ENCODE data around the gene DNAH17. TPM values are rescaled to one million over a fixed set of nuclear protein-coding genes. Genes with fewer than 3 reads are reported as not detected.
A peak's percentile ranks its signal among the peaks of the same experiment; 100 is the strongest.

Gene DNAH17
- total RNA-seq, 2 donors from 2014 or later = 0.10 TPM; not detected in 1

DNA sequence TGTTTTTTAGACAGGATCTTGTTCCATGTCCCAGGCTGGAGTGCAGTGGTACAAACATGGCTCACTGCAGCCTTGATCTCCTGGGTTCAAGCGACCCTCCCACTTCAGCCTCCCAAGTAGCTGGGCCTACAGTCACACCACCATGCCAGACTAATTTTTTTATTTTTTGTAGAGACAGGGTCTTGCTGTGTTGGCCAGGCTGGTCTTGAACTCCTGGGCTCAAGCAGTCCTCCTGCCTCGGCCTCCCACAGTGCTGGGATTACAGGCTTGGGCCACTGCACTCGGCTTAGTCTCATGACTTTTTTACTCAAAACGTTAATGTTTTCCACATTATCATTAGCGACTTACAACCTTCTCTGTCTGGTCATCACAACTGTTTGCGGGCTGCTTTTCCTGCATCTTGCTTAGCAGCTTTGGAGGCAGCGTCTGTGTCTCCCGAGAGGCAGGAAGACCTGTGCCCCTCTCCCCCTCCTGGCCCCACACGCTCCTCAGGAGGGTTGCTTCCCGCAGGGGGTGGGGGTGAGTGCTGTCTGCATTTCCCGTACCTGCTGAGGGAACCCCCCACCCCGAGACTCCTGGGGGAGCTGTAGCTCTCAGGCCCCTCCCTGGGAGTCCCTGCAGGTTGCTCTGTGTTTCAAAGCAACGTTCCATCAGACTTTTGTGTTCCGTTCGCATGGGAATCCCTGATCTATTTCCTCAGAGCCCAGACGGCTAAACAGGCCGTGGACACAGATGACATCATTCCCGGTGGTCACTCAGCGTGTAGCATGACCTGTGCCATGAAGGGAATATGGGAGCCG is 146.1 kb downstream of the DNAH17 start:
- intact Hi-C loops (cut with DNase I) = no loop called here
- no peak for DNase-seq (ENCODE audit: low spot score)

DNA sequence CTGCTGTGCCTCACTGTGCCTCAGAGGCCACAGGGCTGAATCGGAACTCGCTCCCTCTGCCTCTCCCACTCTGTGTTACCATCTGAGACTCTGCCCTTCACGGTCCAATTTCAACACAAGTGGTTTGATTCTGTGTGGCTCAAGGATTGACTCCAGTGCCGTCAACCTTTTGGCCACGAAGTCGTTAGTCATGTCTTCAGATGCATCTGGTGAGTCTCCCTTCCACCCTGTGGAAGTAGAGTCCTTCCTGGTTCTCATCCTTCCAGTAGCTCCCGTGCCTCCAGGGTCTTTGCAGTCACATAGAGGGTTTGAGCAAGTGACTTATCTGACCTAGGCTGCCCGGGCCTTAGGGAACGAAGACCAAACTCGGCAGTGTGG is 147.6 kb downstream of the DNAH17 start:
- intact Hi-C loops (cut with DNase I) = loop anchor here in 1 of 2 donors (10.0 kb wide), 1 partner anchor 305 kb away; the partner anchor contains the start of gene TMC6
- DNase-seq (ENCODE audit: low spot score) = no peak

DNA sequence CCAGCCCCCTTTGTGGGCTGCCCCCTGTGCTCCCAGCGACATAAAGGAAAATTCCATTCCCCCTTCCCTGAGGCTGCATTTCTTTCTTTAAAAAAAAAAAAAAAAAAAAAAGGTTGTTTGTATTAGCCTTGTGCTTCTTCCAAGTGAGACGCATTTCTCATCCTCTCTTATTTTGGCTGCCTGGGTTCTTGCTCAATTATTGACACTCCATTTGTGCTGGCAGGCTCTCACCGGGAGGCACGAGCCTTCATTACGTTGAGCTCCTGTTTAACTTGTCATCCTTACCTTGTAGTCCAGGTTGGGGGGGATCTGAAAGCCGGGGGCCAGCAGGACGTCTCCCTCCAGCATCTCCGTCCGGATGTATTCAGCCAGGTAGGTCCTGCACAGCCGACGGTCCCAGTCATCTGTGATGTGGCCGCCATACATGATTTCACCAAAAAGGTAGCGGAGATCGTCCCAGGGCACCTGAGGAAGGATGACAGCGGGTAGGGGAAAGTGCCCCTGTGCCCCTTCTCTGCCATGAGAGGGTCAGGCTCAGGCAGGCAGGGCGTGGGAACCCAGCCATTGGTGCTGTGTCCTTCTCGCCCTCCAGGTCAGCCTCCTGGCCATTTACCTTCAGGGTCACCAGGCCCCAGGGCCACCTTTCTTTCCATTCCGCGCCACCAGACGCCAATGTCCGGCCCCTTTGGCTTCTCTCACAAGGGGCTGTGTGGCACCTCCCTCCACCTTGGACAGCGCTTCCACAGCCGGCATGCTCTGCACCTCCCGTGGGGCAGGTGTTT is 148.2 kb downstream of the DNAH17 start:
- DNase-seq (ENCODE audit: low spot score) = no peak
- intact Hi-C loops (cut with DNase I) = loop anchor here in 1 of 2 donors (10.0 kb wide), 1 partner anchor 304 kb away; the partner anchor contains the start of gene TMC6

DNA sequence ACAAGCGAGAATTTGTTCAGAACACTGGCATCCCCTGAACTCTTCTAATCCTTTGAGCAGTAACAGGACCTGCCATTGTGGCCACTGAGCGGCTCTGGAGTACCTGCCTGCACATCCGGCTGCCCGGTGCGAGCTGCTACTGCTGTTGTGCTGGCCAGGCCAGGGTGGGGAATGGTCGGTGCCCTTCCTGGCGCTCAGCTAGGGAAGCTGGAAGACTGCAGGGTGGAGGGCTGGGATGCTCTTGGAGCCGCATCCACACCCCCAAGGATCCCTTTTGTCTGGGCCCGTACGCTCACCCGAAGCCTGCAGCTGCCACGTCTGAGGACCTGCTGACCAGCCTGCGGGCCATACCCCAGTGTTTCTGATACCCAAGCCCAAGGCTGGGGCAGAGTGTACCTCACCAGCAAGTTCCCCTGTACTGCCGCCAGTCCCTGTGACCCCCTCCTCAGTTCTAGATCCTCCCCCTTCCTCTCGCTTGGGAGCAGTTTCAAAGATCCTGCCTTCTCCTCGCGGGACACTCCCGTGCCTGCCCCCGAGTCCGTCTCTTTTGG is 149.1 kb downstream of the DNAH17 start:
- intact Hi-C loops (cut with DNase I) = loop anchor here in 1 of 2 donors (10.0 kb wide), 1 partner anchor 303 kb away; the partner anchor contains the start of gene TMC6
- DNase-seq (ENCODE audit: low spot score) = no peak

DNA sequence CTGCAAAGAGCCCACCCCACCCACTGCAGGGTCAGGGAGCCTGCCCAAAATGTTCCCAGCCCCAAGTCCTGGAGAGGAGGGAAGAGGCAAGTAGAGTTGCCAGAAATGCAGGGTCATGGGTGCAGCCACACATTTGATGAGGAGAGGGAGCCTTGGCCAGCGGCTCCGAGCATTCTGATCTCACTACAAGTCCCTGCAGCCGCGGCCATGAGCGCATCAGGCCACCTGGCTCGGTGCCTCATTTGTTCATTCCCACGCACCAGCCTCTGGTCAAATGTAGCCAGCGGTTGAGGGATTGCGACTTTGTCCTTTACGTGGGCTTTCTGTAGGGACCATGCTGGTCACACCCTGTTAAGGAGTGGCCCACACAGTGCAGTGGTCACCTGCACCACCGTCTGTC is 150.1 kb downstream of the DNAH17 start:
- no peak for DNase-seq (ENCODE audit: low spot score)

DNA sequence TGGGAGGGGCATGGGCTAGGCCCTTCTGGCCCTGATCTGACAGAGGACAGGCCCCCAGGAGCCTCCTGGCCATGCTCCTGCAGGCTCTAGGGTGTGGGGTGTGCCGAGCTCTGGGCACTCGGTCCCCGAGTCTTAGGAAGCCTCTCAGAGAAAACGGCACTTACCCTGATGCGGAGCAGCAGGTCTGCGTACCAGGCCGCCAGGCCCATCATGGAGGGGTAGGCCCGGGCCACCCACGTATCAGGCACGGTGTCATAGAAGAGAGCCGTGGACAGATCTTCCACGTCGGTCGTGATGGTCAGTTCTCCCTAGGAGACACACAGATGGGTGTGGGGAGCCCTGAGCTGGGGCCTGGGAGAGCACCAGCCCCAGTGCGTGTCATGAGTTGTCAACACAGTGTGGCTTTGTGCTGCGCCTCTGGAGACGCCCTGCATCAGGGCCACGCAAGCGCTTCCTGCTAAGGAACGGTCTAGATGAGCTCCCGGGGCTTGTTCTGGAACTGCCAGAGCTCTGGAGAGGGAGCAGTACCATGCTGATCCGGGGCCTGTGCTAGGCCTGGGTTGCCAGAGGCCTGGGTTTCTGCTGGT is 150.8 kb downstream of the DNAH17 start:
- DNase-seq (ENCODE audit: low spot score) = no peak
- intact Hi-C loops (cut with DNase I) = loop anchor here in 1 of 2 donors (10.0 kb wide), 1 partner anchor 302 kb away; the partner anchor contains the start of gene TMC6

More for the DNA sequence above, 150.1 kb downstream of the DNAH17 start:
- intact Hi-C loops (cut with DNase I) = loop anchor here in 1 of 2 donors (10.0 kb wide), 1 partner anchor 302 kb away; the partner anchor contains the start of gene TMC6

DNA sequence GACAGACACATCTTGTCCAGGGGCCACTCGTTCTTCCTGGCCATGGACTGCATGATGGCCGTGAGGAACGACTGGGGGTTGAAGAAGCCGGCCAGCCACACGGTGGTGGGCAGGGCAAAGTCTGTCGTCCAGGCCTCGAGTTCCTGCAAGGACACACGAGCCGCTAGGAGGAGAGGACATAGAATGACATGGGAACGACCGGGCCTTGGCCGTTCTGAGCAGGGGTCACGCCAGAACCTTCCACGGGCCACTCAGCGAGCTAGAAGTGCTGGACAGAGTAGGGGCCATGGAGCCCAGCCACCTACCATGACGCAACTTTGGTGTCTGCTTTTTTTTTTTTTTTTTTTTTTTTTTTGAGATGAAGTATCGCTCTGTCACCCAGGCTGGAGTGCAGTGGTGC is 151.8 kb downstream of the DNAH17 start:
- DNase-seq (ENCODE audit: low spot score) = no peak
- intact Hi-C loops (cut with DNase I) = loop anchor here in 1 of 2 donors (10.0 kb wide), 1 partner anchor 301 kb away; the partner anchor contains the start of gene TMC6

DNA sequence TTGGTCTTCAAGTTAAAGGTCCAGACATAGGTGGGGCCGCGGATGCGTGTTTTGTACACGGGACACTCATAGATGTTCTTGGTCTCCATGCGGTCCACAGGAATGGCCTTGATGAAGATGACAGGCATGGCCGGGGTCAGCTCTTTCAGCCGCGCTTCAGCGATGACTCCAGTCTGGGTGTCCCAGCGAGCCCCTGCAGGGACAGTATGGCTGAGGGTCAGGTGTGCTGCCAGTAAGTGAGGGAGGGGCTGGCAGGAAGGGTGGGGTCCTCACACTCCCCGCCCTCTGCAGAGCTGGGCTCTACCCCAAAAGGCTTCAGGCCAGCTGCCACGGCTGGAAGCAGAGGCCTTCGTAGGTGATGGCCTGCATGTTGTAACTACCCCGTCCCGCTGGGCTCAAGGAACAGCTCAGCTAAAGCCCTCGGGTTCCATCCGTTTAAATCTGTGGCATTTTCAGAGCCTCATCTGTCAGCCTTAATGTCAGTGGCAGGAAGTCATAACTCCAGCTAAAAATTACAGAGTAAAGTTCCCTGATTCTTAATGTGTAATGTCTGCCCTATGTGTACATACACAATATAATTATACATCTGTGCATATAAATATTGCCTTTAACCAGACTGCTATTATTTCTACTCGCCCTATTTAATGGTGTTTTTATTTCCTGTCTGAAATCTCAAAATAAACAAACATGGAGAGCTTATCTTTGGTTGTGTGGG is 153.1 kb downstream of the DNAH17 start:
- no peak for DNase-seq (ENCODE audit: low spot score)
- intact Hi-C loops (cut with DNase I) = loop anchor here (5.0 to 10.0 kb wide), 4 partner anchors 62 to 299 kb away; partner anchors contain the start of genes SOCS3 (in 1 of the 2) and TMC6 (in 1 of the 2)

DNA sequence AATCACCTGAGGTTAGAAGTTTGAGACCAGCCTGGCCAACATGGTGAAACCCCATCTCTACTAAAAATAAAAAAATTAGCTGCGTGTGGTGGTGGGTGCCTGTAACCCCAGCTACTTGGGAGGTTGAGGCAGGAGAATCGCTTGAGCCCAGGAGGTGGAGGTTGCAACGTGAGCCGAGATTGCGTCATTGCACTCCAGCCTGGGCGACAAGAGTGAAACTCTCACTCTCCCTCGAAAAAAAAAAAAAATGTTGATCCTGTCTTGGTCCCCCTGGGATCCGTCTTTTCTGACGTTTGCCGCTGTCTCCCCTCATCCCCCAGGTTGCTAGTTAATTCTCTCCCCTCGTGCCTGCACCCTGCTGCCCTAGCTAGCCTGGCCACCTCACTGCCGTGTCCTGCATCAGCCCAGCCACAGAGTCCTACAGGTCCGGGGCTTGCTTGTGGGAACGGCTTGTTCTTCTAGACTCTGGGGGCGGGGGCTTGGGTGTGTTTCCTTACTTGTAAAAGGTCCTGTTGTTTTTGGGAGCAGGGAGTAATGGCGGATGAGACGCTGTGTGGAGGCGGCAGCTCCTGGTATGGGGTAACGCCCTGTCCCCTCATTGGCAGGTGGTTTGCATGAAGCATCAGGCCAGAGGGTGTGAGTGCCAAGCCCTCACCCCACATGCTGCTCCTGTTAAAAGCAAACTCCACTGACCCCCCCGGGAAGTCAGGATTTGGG is 154.2 kb downstream of the DNAH17 start:
- intact Hi-C loops (cut with DNase I) = loop anchor here (5.0 to 10.0 kb wide), 4 partner anchors 61 to 298 kb away; partner anchors contain the start of genes SOCS3 (in 1 of the 2) and TMC6 (in 1 of the 2)

DNA sequence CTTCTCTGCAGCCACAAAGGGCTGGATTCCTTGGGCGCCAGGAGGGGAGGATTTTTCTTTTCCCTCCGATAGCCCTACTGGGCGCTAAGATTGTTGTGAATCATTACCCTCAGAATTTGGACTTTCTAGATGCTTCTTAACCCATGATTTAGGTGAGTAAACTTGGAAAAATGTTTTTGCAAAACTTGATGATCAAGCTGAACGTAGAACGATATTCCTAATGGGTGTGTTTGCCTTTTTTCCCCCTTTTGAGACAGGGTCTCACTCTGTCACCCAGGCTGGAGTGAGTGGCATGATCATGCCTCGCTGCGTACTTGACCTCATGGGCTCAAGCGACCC is 155.0 kb downstream of the DNAH17 start:
- intact Hi-C loops (cut with DNase I) = loop anchor here (5.0 to 10.0 kb wide), 4 partner anchors 60 to 297 kb away; partner anchors contain the start of genes SOCS3 (in 1 of the 2) and TMC6 (in 1 of the 2)
- no peak for DNase-seq (ENCODE audit: low spot score)

More for the DNA sequence above, 154.2 kb downstream of the DNAH17 start:
- no peak for DNase-seq (ENCODE audit: low spot score)

DNA sequence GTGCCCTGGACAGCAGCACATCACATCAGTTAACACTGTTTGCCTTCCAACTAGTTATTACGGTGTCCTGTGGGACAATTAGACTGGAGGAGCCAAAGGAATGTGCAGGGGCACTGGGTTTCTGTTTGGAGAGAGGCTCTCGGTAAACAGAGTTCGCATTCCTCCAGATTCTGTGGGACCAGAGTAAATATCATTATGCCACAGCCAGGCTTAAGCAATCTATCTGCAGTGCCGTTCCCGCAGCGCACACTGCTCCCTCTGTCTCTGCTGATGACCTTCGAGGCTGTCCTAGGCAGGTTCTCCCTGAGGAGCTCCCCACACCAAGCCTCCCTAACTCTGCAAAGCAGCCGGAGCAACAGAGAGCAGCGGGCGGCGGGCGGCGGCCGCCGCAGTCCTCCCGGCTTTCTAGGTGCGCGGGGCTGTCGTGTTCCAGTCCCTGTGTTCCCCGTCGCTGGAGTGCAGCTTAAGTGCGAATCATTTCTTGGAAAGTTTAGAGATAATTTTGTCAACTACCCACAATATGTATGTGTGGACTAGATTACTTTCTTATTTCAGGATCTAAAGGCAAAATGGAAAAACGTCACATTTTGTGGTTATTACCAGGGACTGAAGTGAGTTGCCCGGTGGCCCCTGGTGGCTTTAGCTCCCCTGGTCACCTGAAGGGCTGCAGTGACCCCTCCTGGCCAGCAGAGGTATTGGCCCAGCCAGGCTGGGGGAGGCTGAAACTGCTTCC is 155.5 kb downstream of the DNAH17 start:
- intact Hi-C loops (cut with DNase I) = loop anchor here (5.0 to 10.0 kb wide), 4 partner anchors 59 to 297 kb away; partner anchors contain the start of genes SOCS3 (in 1 of the 2) and TMC6 (in 1 of the 2)
- DNase-seq (ENCODE audit: low spot score) = peak; percentile 93

DNA sequence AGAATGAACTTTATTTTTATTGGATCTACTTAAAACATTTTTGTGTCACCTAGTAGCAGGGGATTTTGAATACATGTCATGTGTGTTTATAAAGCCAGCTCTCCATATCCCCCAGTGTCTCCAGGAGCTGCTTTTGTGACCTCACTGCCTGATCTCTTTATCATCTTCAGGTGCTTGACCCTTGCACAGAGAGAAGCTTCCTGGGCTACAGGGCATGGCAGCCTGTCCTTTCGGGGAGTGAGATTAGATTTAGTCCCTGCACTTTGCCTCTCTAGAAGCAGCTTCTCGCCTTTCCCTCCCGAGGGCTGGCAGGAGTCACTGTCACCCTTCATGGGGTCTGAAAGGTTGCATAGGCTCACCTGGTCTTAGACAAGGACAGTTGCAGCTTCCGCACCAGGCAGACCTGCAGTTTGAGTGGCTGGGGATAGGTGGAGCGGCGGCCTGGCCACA is 156.1 kb downstream of the DNAH17 start:
- intact Hi-C loops (cut with DNase I) = loop anchor here (5.0 to 10.0 kb wide), 4 partner anchors 59 to 296 kb away; partner anchors contain the start of genes SOCS3 (in 1 of the 2) and TMC6 (in 1 of the 2)
- no peak for DNase-seq (ENCODE audit: low spot score)

DNA sequence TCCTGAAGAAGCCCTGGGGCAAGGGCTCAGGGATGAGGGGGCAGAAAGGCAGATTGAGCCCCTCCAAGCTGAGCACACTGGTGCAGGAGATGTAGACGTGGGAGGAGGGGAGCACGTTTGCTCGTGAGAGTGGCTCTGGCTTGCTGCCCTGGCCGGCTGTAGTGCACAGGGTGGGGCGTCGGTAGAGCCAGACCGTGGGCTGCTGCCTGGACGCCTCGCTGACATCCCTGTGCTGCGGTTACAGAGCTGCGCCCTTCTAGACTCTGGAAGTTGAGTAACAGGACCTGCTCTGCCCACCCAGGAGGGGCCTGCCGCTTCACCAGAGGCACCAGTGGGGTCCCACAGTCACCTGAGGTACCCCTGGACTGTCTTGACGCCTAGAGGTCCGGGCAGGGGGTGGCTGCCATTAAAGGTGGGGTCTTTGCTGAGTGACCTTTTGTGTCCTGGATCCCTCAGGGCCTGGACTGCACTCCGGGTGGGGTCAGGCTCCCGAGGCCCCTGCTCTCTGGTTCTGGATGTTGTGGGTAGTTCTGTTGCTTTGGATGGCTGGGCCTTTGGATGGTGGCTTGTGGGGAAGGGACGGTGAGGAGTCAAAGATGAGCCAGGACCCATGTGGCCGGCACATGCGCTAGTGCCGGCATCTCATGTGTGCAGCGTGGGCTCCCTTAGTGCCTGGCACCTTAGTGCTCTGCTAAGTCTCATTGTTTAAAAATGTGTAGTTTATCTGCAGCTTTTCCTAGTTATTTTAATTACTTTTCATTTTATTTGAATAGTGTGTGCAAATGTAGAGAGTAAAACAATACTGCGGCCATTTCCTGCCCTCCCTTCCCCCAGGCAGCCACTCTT is 157.0 kb downstream of the DNAH17 start:
- intact Hi-C loops (cut with DNase I) = loop anchor here (1.0 to 10.0 kb wide), 5 partner anchors 58 to 295 kb away; partner anchors contain the start of genes SOCS3 (in 1 of the 2) and TMC6 (in 1 of the 2)
- DNase-seq (ENCODE audit: low spot score) = peak; percentile 86

DNA sequence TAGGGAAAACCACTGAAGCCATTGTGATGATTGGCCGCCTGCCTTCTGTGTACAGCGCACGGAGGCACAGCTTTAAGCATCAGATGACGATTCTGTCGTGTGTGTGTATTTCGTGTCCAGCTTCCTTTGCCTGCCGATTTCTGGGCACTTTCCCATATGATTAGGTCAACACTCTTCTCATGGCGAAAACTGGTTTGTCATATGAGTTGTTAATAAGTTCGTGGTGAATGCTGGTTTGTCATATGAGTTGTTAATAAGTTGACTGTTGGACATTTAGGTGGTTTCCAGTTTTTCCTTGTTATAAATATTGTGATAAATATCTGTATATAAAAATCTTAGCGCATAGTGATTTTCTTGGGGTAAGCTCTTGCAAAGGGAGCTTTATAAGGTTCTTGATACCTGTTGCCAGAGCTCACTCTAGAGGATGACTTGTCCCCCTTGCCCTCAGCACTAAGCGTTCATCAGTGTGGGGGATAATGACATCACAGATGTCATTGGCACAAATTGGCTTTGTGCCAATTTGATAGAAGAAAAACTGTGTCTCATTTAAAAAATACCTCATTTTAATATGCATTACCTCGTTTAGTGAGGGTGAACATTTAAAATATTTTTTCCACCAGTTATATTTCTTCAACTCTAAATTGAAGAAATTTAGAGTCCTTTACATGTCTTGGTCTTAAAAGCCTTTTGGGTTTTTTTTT is 158.7 kb downstream of the DNAH17 start:
- intact Hi-C loops (cut with DNase I) = no loop called here
- no peak for DNase-seq (ENCODE audit: low spot score)

DNA sequence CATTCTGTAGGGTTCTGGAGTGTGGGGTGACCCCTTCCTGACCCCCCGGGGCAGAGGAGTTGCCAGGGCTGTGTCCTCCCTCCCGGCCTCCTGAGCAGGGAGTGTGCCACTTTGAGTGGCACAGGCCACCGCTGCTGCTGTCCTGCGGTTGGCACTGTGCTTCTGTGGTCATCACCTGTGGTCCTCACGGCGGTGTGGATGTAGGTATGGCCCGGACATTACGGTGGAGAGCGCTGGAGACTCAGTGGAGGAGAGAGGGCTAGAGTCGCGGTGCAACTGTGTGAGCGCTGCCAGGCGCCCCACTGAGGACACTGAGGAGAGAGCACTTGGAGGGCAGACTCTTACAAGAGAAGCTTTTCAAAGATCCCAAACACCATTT is 159.7 kb downstream of the DNAH17 start:
- no peak for DNase-seq (ENCODE audit: low spot score)
- intact Hi-C loops (cut with DNase I) = no loop called here
